VCaP (cell line): ENCODE results near the gene RXRA.
A peak's percentile ranks its signal among the peaks of the same experiment; 100 is the strongest.

ENCODE experiments used
- H3K27ac ChIP-seq: fragments of 450-650 bp; 2 replicates; pipeline ENCODE4 v1.5.1; 2017
- TF ChIP-seq, protein P1 (sequence below): fragments of 450-650 bp; conservative IDR thresholded peaks from 2 replicates; pipeline ENCODE4 v1.5.1; 2017; ENCODE audit warnings: mild to moderate bottlenecking, moderate library complexity

Gene RXRA

DNA sequence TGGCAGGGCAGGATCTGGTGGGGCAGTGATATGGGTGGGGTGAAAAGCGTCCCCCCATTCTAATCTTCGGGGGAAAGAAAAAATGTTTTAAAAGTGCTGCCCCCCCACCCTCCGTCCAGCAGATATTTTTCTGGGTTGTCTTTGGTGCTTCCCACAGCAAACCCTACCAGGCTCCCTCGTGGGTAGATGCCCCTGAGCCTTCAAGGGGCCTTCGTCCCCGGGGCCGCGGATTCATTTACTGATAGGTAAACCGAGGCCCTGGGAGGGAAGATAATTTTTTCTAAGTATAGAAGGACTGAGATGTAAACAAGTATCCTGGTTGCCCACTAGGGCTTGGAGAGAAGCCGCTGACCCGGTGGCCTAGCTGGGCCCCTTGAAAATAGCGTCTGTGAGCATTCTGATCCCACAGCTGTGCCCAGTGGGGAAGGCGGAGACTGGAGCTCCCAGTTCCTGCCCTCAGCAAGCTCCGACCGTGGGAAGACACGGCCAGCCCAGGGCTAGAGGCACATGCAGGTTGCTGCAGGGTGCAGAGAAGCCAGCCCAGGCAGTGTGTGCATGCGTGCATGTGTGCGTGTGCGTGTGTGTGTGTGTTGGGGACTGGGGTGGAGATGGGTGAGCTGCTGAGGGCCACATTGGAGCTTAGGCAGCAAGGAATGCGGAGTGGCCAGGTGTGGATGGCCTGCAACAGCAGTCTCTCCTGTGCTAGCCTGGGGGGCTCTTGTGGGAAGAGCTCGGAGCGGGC lies 6.0 kb upstream of the RXRA start:
- H3K27ac ChIP-seq = no peak overlapping the region
- TF ChIP-seq, protein P1, sequence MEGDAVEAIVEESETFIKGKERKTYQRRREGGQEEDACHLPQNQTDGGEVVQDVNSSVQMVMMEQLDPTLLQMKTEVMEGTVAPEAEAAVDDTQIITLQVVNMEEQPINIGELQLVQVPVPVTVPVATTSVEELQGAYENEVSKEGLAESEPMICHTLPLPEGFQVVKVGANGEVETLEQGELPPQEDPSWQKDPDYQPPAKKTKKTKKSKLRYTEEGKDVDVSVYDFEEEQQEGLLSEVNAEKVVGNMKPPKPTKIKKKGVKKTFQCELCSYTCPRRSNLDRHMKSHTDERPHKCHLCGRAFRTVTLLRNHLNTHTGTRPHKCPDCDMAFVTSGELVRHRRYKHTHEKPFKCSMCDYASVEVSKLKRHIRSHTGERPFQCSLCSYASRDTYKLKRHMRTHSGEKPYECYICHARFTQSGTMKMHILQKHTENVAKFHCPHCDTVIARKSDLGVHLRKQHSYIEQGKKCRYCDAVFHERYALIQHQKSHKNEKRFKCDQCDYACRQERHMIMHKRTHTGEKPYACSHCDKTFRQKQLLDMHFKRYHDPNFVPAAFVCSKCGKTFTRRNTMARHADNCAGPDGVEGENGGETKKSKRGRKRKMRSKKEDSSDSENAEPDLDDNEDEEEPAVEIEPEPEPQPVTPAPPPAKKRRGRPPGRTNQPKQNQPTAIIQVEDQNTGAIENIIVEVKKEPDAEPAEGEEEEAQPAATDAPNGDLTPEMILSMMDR = no peak

DNA sequence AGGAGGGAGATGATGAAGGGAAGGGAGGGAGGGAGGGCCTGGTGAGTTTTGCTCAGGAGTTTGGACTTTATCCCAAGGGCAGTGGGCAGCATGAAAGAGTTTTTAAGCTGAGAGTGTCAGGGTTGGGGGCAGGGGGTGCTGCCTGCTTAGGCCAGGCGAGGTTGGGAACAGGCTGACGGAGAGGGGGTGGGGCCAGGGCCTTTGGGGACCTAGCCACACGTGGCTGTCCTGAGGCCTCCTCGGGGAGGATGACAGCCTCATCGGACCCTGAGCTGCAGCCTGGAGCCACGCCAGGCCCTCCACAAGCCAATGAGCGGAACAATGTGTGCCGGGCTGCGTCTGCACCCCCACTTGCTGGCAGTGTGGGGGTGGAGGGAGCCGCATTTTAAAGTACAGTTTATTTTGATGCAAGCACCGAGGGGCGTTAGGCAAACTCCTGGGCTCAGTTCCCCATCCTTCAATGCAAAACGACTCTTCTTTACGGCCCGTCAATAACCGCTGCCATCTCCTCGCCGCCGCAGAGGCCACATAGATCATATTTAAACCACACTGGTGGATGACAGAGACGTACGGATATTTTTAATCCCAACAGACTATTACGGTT lies 5.3 kb upstream of the RXRA start:
- H3K27ac ChIP-seq = no peak overlapping the region
- TF ChIP-seq, protein P1 = no peak

- TF ChIP-seq, protein P1 = no peak
- H3K27ac ChIP-seq = no peak overlapping the region
Observed at GRCh38 chr9:134321531-134321930, 4.7 kb upstream of the RXRA start.

- TF ChIP-seq, protein P1 = no peak
- no peak overlapping the region for H3K27ac ChIP-seq
Observed at GRCh38 chr9:134321946-134322741, 4.1 kb upstream of the RXRA start.

- TF ChIP-seq, protein P1 = no peak
- H3K27ac ChIP-seq = no peak overlapping the region
Observed at GRCh38 chr9:134322781-134323241, 3.4 kb upstream of the RXRA start.

- peak overlapping the region; percentile 97; the same call in 1 of the 2 replicates for H3K27ac ChIP-seq
- TF ChIP-seq, protein P1 = no peak
Observed at GRCh38 chr9:134323741-134324358, 2.4 kb upstream of the RXRA start.
